Ramos (cell line): ENCODE data around the gene SULF2.

ENCODE experiments used
- in situ Hi-C: fragments of 300-500 bp; cut with MboI; formaldehyde crosslinking; loops from one replicate; pipeline ENCODE4 v1.14.3; 2022; ENCODE audit warnings: low sequenced_read_pairs; ENCODE audit not compliant: unreplicated experiment

SULF2 gene

GRCh38 chr20:47720636-47721427 is 64.4 kb downstream of the SULF2 start:
- in situ Hi-C loops: no loop called here

- in situ Hi-C loops: no loop called here
Observed at GRCh38 chr20:47719625-47720024, 65.7 kb downstream of the SULF2 start.

- in situ Hi-C loops: no loop called here
Observed at GRCh38 chr20:47719211-47719610, 66.1 kb downstream of the SULF2 start.

- in situ Hi-C loops: no loop called here
Observed at GRCh38 chr20:47718398-47718797, 66.9 kb downstream of the SULF2 start.

GRCh38 chr20:47717421-47717820 is 67.9 kb downstream of the SULF2 start:
- in situ Hi-C loops: no loop called here

- in situ Hi-C loops: no loop called here
Observed at GRCh38 chr20:47713878-47714450, 71.3 kb downstream of the SULF2 start.

GRCh38 chr20:47713163-47713562 is 72.1 kb downstream of the SULF2 start:
- in situ Hi-C loops: no loop called here

GRCh38 chr20:47711046-47711752 is 74.1 kb downstream of the SULF2 start:
- in situ Hi-C loops: no loop called here

GRCh38 chr20:47710665-47711045 is 74.6 kb downstream of the SULF2 start:
- in situ Hi-C loops: no loop called here

- in situ Hi-C loops: no loop called here
Observed at GRCh38 chr20:47708953-47709833, 76.1 kb downstream of the SULF2 start.

GRCh38 chr20:47708140-47708807 is 77.0 kb downstream of the SULF2 start:
- in situ Hi-C loops: no loop called here

- in situ Hi-C loops: no loop called here
Observed at GRCh38 chr20:47706345-47706744, 78.9 kb downstream of the SULF2 start.

- in situ Hi-C loops: no loop called here
Observed at GRCh38 chr20:47705497-47705856, 79.8 kb downstream of the SULF2 start.

GRCh38 chr20:47704746-47705496 is 80.4 kb downstream of the SULF2 start:
- in situ Hi-C loops: no loop called here

GRCh38 chr20:47703748-47704147 is 81.5 kb downstream of the SULF2 start:
- in situ Hi-C loops: no loop called here

- in situ Hi-C loops: no loop called here
Observed at GRCh38 chr20:47701612-47702011, 83.7 kb downstream of the SULF2 start.

- in situ Hi-C loops: no loop called here
Observed at GRCh38 chr20:47700327-47700726, 85.0 kb downstream of the SULF2 start.

GRCh38 chr20:47699818-47700217 is 85.5 kb downstream of the SULF2 start:
- in situ Hi-C loops: no loop called here

GRCh38 chr20:47698142-47698541 is 87.1 kb downstream of the SULF2 start:
- in situ Hi-C loops: no loop called here
